Right ventricle myocardium superior (tissue), 1 donor: ENCODE results near the gene TUT7. TPM values are rescaled to one million over a fixed set of nuclear protein-coding genes. Genes with fewer than 3 reads are reported as not detected.

Experiments
- ATAC-seq: fragments of 200-7000 bp; cut with Tn5 transposase; one replicate; pipeline ENCODE4 v1.9.1; 2020; ENCODE audit warnings: mild to moderate bottlenecking; ENCODE audit not compliant: poor library complexity
- DNase-seq: peaks from one replicate; pipeline ENCODE4 v3.0.0-alpha.2; 2020
- intact Hi-C: fragments of 100-400 bp; cut with DNase I; formaldehyde crosslinking; loops from one replicate; pipeline ENCODE4 v1.11.2; 2022
- total RNA-seq: library from RNA; stranded (reverse); fragmentation: NEBNext Ultra II Directional; extraction: Animal tissue kit (Norgen Biotek cat#: 25700); gene quantifications from one replicate; pipeline ENCODE4 v1.2.1, GENCODE V29; 2021
- donor health status: DM: no; HTN: yes; CAD: no; lungs with severe emphysema.

TUT7 gene
- total RNA-seq, 1 donor from 2014 or later = 12.3 TPM

GRCh38 chr9:86279839-86280238 lies 74.4 kb downstream of the TUT7 start:
- ATAC-seq (no peak), DNase-seq (no peak)
- intact Hi-C loops = no loop called here

DNA sequence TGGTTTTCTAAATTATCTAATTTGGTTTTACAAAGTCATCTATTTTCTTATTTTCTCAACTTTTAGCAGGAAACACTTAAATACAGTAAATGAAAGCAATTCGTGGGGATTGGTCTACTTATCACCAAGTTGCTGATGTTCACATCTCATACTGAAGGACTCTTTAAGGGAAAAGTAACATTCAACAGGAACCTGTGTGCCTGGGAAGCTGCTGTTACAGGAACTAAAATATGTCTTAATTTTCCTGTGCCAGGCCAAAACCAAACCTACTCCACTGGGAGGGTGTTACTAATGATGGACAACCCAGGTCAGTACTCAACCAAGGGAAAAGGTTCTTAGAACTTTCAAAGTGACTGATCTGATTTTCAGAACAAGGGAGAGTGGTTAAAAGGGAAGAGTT lies 77.1 kb downstream of the TUT7 start:
- no peak for ATAC-seq
- intact Hi-C loops = no loop called here
- DNase-seq = no peak

DNA sequence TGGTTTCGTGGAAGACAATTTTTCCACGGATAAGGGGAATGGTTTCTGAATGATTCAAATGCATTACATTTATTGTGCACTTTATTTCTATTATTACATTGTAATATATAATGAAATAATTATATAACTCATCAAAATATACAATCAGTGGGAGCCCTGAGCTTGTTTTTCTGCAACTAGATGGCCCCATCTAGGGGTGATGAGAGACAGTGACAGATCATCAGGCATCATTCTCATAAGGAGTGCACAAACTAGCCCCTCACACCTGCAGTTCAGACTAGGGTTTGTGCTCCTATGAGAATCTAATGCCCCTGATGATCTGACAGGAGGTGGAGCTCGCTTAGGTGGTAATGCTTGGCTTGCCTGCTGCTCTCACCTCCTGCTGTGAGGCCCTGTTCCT lies 78.2 kb downstream of the TUT7 start:
- no peak for ATAC-seq
- intact Hi-C loops = no loop called here

GRCh38 chr9:86274821-86275643 lies 79.2 kb downstream of the TUT7 start:
- ATAC-seq = no peak

More for the DNA sequence above, 78.2 kb downstream of the TUT7 start:
- DNase-seq = no peak

DNA sequence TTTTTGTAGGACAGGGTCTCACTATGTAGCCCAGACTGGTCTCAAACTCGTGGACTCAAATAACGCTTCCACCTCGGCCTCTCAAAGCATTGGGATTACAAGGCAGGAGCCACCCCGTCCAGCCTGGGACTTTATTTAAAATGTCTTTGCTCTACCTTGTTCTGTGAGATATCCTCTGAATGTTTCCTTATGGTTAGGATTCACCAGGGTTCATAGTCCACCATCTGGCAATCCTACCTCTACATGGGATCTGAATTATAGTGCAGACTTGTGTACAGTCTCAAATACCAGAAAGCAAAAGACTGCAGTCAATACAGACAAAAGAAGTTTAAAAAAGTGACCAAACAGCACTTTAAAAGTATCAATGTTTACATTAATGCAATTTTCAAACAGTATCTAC lies 82.0 kb downstream of the TUT7 start:
- ATAC-seq (no peak), DNase-seq (no peak)
- intact Hi-C loops = no loop called here

More at GRCh38 chr9:86274821-86275643, 79.2 kb downstream of the TUT7 start:
- no peak for DNase-seq
- intact Hi-C loops = no loop called here

GRCh38 chr9:86263876-86264275 lies 90.3 kb downstream of the TUT7 start:
- intact Hi-C loops = no loop called here
- ATAC-seq (no peak), DNase-seq (no peak)

GRCh38 chr9:86262492-86262891 lies 91.7 kb downstream of the TUT7 start:
- no peak for ATAC-seq

DNA sequence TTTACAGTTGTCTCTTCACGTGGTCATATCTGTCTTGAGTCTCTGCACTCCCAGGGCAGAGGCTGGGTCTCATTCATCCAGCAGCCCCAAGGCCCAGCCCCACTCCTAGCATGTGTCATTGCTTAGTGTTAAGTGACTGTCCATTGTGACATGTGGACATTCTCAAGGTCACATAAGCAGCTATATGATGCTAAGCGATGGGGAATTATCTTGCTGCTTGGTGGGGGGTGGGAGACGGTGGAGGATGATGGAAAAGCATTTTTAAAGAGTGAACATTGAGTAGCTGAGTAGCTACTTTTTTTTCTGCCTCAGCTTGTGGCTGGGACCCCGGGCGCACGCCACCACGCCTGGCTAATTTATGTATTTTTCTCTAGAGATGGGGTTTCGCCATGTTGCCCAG lies 94.7 kb downstream of the TUT7 start, which contains the start of gene C9orf153:
TSS of gene C9orf153 (minus strand) at position 101 of the 400 bp plus-strand sequence. CDS start 30,054 bp downstream, outside the sequence.
- ATAC-seq (no peak), DNase-seq (no peak)
- intact Hi-C loops = no loop called here

More at GRCh38 chr9:86262492-86262891, 91.7 kb downstream of the TUT7 start:
- no peak for DNase-seq
- intact Hi-C loops = no loop called here

- DNase-seq (no peak), ATAC-seq (peak; percentile 78)
- intact Hi-C loops = no loop called here
Measured at GRCh38 chr9:86257391-86257790, 96.8 kb downstream of the TUT7 start.

GRCh38 chr9:86256653-86257052 lies 97.6 kb downstream of the TUT7 start:
- DNase-seq (no peak), ATAC-seq (no peak)
- intact Hi-C loops = no loop called here

- intact Hi-C loops = no loop called here
- no peak for ATAC-seq
Measured at GRCh38 chr9:86253577-86253976, 100.6 kb downstream of the TUT7 start.

DNA sequence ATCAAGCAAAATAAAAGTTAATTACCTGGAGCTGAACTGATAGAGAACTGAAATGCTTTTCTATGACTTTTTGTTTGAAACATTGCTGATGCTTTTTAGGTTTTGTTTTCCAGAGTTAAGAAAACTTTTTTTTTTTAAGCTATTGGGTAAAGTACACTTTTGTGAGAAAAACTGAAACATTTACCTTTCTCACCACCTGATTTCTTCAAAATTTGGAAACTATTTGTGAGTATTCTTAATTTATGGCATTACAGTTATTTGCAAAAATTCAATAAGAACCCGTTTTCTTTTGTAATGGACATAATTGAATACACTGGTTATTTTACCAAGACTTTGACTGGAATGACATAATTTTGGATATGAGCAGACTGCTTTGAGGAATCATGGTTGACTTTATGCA lies 101.3 kb downstream of the TUT7 start:
- ATAC-seq (no peak), DNase-seq (no peak)
- intact Hi-C loops = no loop called here

More at GRCh38 chr9:86253577-86253976, 100.6 kb downstream of the TUT7 start:
- no peak for DNase-seq

- intact Hi-C loops = no loop called here
- ATAC-seq = no peak
Measured at GRCh38 chr9:86250123-86250522, 104.1 kb downstream of the TUT7 start.

DNA sequence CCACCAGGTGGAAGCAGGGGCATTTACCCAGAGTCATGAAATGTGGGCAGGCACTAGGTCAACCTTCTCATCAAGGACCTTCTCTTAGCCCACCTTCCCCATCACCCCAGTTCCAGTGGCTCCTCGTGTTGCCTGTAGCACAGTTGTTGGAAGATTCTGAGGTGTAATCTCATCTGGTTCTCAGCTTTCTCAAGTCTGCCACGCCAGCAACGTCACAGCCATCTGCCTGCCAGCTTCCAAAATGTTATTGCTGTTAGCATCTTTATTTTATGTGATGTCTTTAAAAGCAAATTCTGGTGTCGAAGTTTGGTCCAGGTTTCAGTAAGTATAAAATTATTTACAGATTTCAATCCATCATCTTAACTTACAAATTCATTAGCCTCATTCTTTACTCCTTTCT lies 105.5 kb downstream of the TUT7 start:
- ATAC-seq = no peak
- DNase-seq = no peak
- intact Hi-C loops = no loop called here

More at GRCh38 chr9:86250123-86250522, 104.1 kb downstream of the TUT7 start:
- no peak for DNase-seq

GRCh38 chr9:86246752-86247161 lies 107.5 kb downstream of the TUT7 start:
- ATAC-seq = peak; percentile 68
- DNase-seq = peak; percentile 48
- intact Hi-C loops = no loop called here

DNA sequence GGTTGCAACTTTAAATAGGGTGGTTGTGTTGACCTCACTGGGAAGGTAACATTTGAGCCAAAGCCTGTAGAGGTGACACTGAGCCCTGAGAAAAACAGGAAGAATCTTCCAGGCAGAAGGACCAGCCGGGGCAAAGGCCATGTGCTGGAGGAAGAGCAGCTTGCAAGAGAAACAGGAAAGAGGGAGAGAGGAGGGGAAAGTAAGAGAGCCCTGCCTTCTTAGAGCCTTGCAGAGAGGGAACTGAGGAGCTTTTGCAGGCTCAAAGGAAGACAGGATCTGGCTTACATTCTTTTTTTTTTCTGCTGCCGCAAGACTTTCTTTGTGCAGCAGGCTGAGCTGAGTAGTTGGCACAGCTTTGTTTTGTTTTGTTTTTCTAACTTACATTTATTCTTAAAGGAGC lies 112.1 kb downstream of the TUT7 start:
- intact Hi-C loops = no loop called here
- no peak for ATAC-seq
- no peak for DNase-seq

GRCh38 chr9:86241216-86241615 lies 113.0 kb downstream of the TUT7 start:
- DNase-seq (no peak), ATAC-seq (no peak)
- intact Hi-C loops = no loop called here

DNA sequence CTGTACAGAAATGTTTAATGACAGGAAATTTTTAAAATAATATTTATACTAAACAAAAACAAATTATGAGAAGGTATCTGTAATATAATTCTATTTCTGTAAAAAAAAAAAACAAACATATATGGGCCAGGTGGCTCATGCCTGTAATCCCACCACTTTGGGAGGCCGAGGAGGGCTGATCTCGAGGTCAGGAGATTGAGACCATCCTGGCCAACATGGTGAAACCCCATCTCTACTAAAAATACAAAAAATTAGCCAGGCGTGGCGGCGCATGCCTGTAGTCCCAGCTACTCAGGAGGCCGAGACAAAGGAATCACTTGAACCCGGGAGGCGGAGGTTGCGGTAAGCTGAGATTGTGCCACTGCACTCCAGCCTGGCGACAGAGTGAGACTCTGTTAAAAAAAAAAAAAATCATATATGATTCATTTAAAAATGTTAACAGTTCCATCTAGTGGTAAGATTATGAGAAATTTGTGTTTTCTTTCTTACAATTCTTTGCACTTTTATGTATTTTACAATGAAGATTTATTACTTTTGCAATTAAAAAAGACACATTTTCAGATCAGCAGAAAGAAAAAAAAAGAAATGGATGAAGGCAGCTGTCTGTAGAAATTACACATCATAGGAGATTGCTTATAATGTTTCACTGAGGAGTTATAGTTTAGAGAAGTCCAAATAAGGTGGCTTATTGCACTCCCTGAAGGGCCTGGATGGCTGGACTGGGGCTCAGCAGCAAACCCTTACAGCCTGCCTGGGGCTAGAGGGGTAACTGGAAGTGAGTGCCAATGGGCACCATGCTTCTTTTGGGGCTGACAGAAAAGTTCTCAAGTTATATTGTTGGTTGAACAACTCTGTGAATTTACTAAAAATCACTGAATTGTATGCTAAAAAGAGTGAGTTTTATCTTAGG lies 115.1 kb downstream of the TUT7 start:
- DNase-seq (no peak), ATAC-seq (no peak)
- intact Hi-C loops = no loop called here
